Thyroid gland (tissue), 4 donors: Measurements from ENCODE around the gene CALM1. TPM values are rescaled to one million over a fixed set of nuclear protein-coding genes. Genes with fewer than 3 reads are reported as not detected.

ENCODE experiments used
- DNase-seq, 2 donors: peaks; one replicate each; pipeline ENCODE4 v3.0.0-alpha.2; 2019
- H3K27ac ChIP-seq, 3 donors: fragments of 200-600 bp; sonication (generic); 1 replicate in 2 of 3; 2 replicates in 1 of 3; pipeline ENCODE4 v1.5.1; 2016 to 2019; ENCODE audit warnings: mild to moderate bottlenecking in 1 of 3, moderate library complexity in 1 of 3
- H3K27me3 ChIP-seq: fragments of 200-600 bp; sonication (generic); one replicate; pipeline ENCODE4 v1.5.1; 2019
- H3K36me3 ChIP-seq, 2 donors: fragments of 200-600 bp; sonication (generic); one replicate each; pipeline ENCODE4 v1.5.1; 2016 to 2019
- H3K4me1 ChIP-seq, 2 donors: fragments of 200-600 bp; sonication (generic); one replicate each; pipeline ENCODE4 v1.5.1; 2017 to 2019
- H3K4me3 ChIP-seq, 3 donors: fragments of 200-600 bp; sonication (generic); replicated peaks in 1 of 3; 1 replicate in 2 of 3; 2 replicates in 1 of 3; pipeline ENCODE4 v1.5.1; 2016; ENCODE audit warnings: mild to moderate bottlenecking in 1 of 3
- H3K9me3 ChIP-seq: fragments of 200-600 bp; sonication (generic); one replicate; pipeline ENCODE4 v1.5.1; 2017
- POLR2A ChIP-seq, 2 donors: fragments of 450-650 bp; IDR thresholded peaks; one replicate each; pipeline ENCODE4 v1.6.1; 2017; ENCODE audit warnings: antibody characterized with exemption in 2 of 2, mild to moderate bottlenecking in 2 of 2, moderate library complexity in 1 of 2
- WGBS, 2 donors: methylation state at CpG; one replicate each; pipeline ENCODE4 v1.1.5; 2017; 5-methylcytosine and 5-hydroxymethylcytosine counted together
- intact Hi-C: fragments of 100-400 bp; cut with DNase I; formaldehyde crosslinking; loops from one replicate; pipeline ENCODE4 v1.15.1; 2023
- total RNA-seq, 4 donors: library from RNA; depleted of rRNA; stranded (reverse); fragments of >200 nt; gene quantifications; one replicate each; pipeline ENCODE4 v1.2.3, GENCODE V29; 2016
- TF ChIP-seq, protein P1 (sequence below), 6 experiments: fragments of 200-600 bp in 3 of 6; fragments of 450-650 bp in 3 of 6; sonication (generic) in 3 of 6; IDR thresholded peaks; one replicate each; pipeline ENCODE4 v1.5.1; 2016 to 2019; ENCODE audit warnings: antibody characterized with exemption in 6 of 6, mild to moderate bottlenecking in 2 of 6, inconsistent platforms in 1 of 6, moderate library complexity in 1 of 6

The CALM1 gene
- total RNA-seq, 4 donors from 2014 or later = 262 to 355 (median 294) TPM

- Histone ChIP-seq H3K36me3 (peaks cover 15% of the 10 kb centered on the region in 2 donors), H3K27me3 (no peaks in the 10 kb centered on the region), H3K27ac (peak overlapping the region; percentile 50 to 76 (median 75)), H3K4me1 (peaks cover 17 to 20% of the 10 kb centered on the region in 2 donors), H3K4me3 (peak overlapping the region; percentile 47 to 91 (median 88)), H3K9me3 (no peaks in the 10 kb centered on the region)
- WGBS, 2 donors = 0 to 2% methylated on average over 6 of the region's 89 CpGs
- intact Hi-C loops = loop anchor here (2.0 to 5.0 kb wide), 3 partner anchors 200 to 360 kb away; no protein-coding TSS in a partner anchor
- peak; percentile 47 to 48 for DNase-seq
- TF ChIP-seq, protein P1, sequence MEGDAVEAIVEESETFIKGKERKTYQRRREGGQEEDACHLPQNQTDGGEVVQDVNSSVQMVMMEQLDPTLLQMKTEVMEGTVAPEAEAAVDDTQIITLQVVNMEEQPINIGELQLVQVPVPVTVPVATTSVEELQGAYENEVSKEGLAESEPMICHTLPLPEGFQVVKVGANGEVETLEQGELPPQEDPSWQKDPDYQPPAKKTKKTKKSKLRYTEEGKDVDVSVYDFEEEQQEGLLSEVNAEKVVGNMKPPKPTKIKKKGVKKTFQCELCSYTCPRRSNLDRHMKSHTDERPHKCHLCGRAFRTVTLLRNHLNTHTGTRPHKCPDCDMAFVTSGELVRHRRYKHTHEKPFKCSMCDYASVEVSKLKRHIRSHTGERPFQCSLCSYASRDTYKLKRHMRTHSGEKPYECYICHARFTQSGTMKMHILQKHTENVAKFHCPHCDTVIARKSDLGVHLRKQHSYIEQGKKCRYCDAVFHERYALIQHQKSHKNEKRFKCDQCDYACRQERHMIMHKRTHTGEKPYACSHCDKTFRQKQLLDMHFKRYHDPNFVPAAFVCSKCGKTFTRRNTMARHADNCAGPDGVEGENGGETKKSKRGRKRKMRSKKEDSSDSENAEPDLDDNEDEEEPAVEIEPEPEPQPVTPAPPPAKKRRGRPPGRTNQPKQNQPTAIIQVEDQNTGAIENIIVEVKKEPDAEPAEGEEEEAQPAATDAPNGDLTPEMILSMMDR (IDR thresholded peaks at IDR 0.05) = peak in 1 of 6 experiments; percentile 6
- no peak for TF ChIP-seq POLR2A (IDR thresholded peaks at IDR 0.05)
These were observed 841 bp downstream of the CALM1 start for GRCh38 chr14:90397425-90398314.

- peak overlapping the region; percentile 50 to 76 (median 75) for H3K27ac ChIP-seq
- intact Hi-C loops = loop anchor here (2.0 to 5.0 kb wide), 3 partner anchors 199 to 359 kb away; no protein-coding TSS in a partner anchor
- H3K4me1 ChIP-seq = peaks cover 17 to 20% of the 10 kb centered on the region in 2 donors
- TF ChIP-seq, protein P1 (IDR thresholded peaks at IDR 0.05) = no peak
- TF ChIP-seq POLR2A (IDR thresholded peaks at IDR 0.05) = no peak
- no peaks in the 10 kb centered on the region for H3K27me3 ChIP-seq
- DNase-seq = peak; percentile 29 to 31
- H3K36me3 ChIP-seq = peaks cover 22% of the 10 kb centered on the region in 2 donors
- no peaks in the 10 kb centered on the region for H3K9me3 ChIP-seq
- WGBS, 2 donors = 19 to 28% methylated on average over 11 to 19 of the region's 35 CpGs
- peak overlapping the region; percentile 47 to 88 (median 72) for H3K4me3 ChIP-seq
These were observed 1.5 kb downstream of the CALM1 start for GRCh38 chr14:90398315-90398839.

DNA sequence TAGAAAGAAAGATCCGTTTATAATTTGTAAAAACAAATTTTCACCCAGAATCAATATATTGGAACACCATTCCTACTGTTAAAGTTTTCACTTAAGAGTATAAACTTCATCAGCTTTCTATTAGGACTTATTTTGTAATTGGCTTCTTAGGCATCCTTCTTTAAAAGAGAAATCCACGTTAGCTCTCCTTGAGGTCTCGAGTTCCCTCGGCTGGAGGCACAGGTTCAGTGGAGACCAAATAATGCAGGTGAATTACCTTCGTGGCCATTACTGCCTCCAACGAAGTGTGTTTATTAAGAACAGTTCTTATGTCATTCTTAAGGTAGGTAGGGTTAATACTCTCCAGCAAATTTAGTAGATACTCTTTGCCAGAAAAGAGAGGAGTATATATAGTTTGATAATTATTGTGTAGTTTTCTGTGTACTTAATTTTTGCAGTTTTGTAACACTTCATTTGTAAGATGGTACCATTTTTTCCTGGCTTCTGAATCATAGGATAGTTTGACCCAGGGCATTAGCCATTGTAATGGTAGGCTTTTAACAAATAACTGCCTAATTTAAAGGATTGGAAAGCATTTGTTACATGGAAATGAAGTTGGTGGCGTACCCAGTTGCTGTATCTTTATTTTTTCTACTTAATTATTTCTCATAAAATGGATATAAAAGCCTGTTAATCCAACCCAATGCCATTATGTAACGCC, 2.2 kb downstream of the CALM1 start:
- 59 to 60% methylated on average over 8 of the region's 8 CpGs for WGBS, 2 donors

DNA sequence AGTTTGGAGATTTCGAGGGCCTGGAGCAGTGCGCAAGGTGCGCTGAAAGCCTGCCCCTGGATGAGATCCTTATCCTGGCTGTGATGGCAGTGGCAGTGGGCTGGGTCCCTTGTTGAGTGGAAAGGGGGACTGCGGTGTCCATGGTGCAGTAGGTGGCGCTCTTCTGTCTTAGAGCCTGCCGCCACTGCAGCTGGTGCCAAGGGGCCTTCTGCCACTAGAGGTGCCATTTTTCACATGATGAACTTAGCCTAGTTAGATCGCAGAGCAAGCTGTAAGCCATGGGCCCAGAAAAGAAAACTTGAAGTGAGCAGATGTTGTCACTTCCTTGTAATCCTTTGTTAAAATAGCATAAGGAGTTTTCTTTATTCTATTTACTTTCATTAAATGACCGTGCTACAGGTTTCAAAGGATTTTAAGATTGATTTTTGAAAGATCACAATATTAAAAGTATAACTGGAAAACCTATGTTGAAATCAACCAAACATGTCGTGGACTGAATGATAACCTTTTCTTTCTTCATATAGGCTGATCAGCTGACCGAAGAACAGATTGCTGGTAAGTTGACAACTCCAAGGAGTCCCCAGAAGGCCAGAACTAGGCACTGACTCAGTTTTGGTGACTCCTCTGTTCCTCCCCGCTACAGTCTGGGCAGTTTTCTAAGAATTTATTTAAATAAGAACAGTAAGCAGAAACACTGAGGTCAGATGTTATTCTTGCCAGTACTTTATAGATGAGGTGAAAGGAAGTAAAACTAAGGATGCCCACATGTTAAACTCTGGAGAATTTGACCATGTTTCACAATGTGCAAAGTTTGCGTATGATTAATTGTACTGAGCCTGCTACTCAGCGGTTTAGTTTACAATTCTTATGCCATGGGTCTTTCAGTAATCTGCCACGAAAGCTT, 3.0 kb downstream of the CALM1 start:
- DNase-seq = peak; percentile 94

More for the DNA sequence above, 2.2 kb downstream of the CALM1 start:
- H3K9me3 ChIP-seq = no peaks in the 10 kb centered on the region
- no peak for DNase-seq
- H3K4me3 ChIP-seq = peak overlapping the region in 1 of 3 donors; percentile 88
- H3K27ac ChIP-seq = peak overlapping the region; percentile 50 to 76 (median 75)
- peaks cover 28 to 29% of the 10 kb centered on the region in 2 donors for H3K36me3 ChIP-seq
- intact Hi-C loops = loop anchor here (2.0 to 5.0 kb wide), 3 partner anchors 198 to 358 kb away; no protein-coding TSS in a partner anchor
- no peak for TF ChIP-seq POLR2A (IDR thresholded peaks at IDR 0.05)
- TF ChIP-seq, protein P1 (IDR thresholded peaks at IDR 0.05) = no peak
- no peaks in the 10 kb centered on the region for H3K27me3 ChIP-seq
- H3K4me1 ChIP-seq = peaks cover 17 to 20% of the 10 kb centered on the region in 2 donors

More for the DNA sequence above, 3.0 kb downstream of the CALM1 start:
- intact Hi-C loops = loop anchor here (2.0 to 10.0 kb wide), 4 partner anchors 115 to 358 kb away; no protein-coding TSS in a partner anchor
- no peaks in the 10 kb centered on the region for H3K9me3 ChIP-seq
- 34 to 37% methylated on average over 14 of the region's 14 CpGs for WGBS, 2 donors
- H3K27me3 ChIP-seq = no peaks in the 10 kb centered on the region
- H3K4me1 ChIP-seq = peaks cover 17 to 20% of the 10 kb centered on the region in 2 donors
- H3K27ac ChIP-seq = peak overlapping the region; percentile 23 to 76 (median 75)
- peaks cover 36% of the 10 kb centered on the region in 2 donors for H3K36me3 ChIP-seq
- TF ChIP-seq, protein P1 (IDR thresholded peaks at IDR 0.05) = peak; percentile 98 to 100 (median 99)
- TF ChIP-seq POLR2A (IDR thresholded peaks at IDR 0.05) = no peak
- no peak overlapping the region for H3K4me3 ChIP-seq
